GM21515 (cell line): ENCODE measurements around the gene SPAG16.

Experiments used
- ATAC-seq: cut with Tn5 transposase; IDR thresholded peaks from one replicate; pipeline ENCODE4 v1.9.1; 2021; ENCODE audit not compliant: unreplicated experiment

The SPAG16 gene

DNA sequence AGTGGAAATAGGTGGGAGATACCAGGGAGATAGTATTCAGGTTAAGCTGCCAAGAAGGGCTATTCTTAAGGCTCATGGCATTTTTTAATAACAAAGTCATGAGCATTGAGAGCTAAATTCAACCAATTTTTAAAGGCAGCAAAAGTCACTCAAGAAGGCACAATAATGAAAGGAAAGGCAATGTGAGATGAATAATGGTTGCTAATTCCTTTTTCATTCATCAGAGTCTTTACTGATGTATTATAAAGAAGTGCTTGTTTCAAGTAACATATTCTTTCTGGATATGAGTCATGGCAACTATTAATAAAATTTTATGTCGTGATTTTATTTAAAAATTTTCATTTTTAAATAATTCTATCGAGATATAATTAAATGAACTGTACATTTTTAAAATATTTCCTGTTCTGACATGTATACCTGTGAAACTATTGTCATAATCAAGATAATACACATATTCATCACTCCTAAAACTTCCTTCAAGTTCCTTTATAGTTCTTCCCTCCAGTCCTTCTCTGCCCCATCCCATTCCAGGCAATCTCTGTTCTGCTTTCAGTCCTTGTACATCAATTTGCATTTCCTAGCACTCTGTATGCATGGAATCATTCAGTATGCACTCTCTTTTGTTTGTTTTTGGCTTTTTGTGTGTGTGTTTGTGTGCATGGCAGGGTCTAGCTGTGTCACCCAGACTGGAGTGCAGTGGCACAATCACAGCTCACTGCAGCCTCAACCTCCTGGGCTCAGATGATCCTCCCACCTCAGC, 1167.4 kb downstream of the SPAG16 start:
- ATAC-seq, result no peak
